WTC11 (cell line): ENCODE results near the gene PGBD1. TPM values are rescaled to one million over a fixed set of nuclear protein-coding genes. Genes with fewer than 3 reads are reported as not detected.
A peak's percentile ranks its signal among the peaks of the same experiment; 100 is the strongest.

ENCODE experiments used
- ATAC-seq: fragments of 200-7000 bp; cut with Tn5 transposase; 2 replicates; pipeline ENCODE4 v1.10.0; 2021; ENCODE audit warnings: mild to moderate bottlenecking, moderate library complexity
- CTCF ChIA-PET: fragments of 300-600 bp; sonication (Branson Sonifier 250); formaldehyde crosslinking; loops from one replicate; lab custom pipeline; 2021; ENCODE audit warnings: antibody characterized with exemption; lab: Charles Lee
- POLR2A ChIA-PET: fragments of 350-600 bp; sonication (Branson Sonifier 250); formaldehyde crosslinking; loops from one replicate; lab custom pipeline; 2021; ENCODE audit warnings: antibody characterized with exemption; lab: Charles Lee
- DNase-seq: peaks from one replicate; pipeline ENCODE4 v3.0.0; 2021; ENCODE audit warnings: low spot score
- H3K27ac Mint-ChIP-seq: 2 replicates; pipeline ENCODE4 v1.8.0; 2021; ENCODE audit warnings: mixed read lengths
- H3K27me3 Mint-ChIP-seq: 2 replicates; pipeline ENCODE4 v1.8.0; 2021; ENCODE audit warnings: low read depth, mild to moderate bottlenecking, moderate library complexity, mixed read lengths
- H3K36me3 Mint-ChIP-seq: 2 replicates; pipeline ENCODE4 v1.8.0; 2021; ENCODE audit warnings: mixed read lengths
- H3K4me1 Mint-ChIP-seq: 2 replicates; pipeline ENCODE4 v1.8.0; 2022; ENCODE audit warnings: mixed read lengths
- H3K4me3 Mint-ChIP-seq: 2 replicates; pipeline ENCODE4 v1.8.0; 2021; ENCODE audit warnings: mild to moderate bottlenecking, moderate library complexity, mixed read lengths
- H3K9me3 Mint-ChIP-seq: 2 replicates; pipeline ENCODE4 v1.8.0; 2021; ENCODE audit warnings: mixed read lengths
- CDX4 ChIP-seq: fragments of 250-450 bp; sonication (Bioruptor Pico); IDR thresholded peaks from 2 replicates; pipeline ENCODE4 v1.9.0; 2021; ENCODE audit warnings: moderate library complexity, mild to moderate bottlenecking, inconsistent platforms, borderline replicate concordance
- CTCF ChIP-seq: fragments of 200-600 bp; IDR thresholded peaks from 2 replicates; pipeline ENCODE4 v1.8.0; 2022; ENCODE audit warnings: antibody characterized with exemption
- FOXP4 ChIP-seq: sonication (generic); formaldehyde crosslinking; IDR thresholded peaks from 2 replicates; pipeline ENCODE4 v1.8.0; 2022; ENCODE audit warnings: mild to moderate bottlenecking, missing genetic modification reagents
- GABPB1 ChIP-seq: sonication (generic); formaldehyde crosslinking; IDR thresholded peaks from 2 replicates; pipeline ENCODE4 v1.8.1; 2023; ENCODE audit warnings: mild to moderate bottlenecking, missing genetic modification reagents
- IRF1 ChIP-seq: sonication (generic); formaldehyde crosslinking; IDR thresholded peaks from 2 replicates; pipeline ENCODE4 v1.8.0; 2023; ENCODE audit warnings: missing genetic modification reagents
- MLX ChIP-seq: sonication (generic); formaldehyde crosslinking; IDR thresholded peaks from 2 replicates; pipeline ENCODE4 v1.8.1; 2023; ENCODE audit warnings: mild to moderate bottlenecking, missing genetic modification reagents, moderate library complexity
- MXD4 ChIP-seq: fragments of 250-450 bp; sonication (Bioruptor Pico); IDR thresholded peaks from 2 replicates; pipeline ENCODE4 v1.8.0; 2021; ENCODE audit warnings: mild to moderate bottlenecking, moderate library complexity, borderline replicate concordance
- NFATC4 ChIP-seq: fragments of 250-450 bp; sonication (Bioruptor Pico); IDR thresholded peaks from 2 replicates; pipeline ENCODE4 v1.9.0; 2021; ENCODE audit warnings: mild to moderate bottlenecking
- NR3C1 ChIP-seq: sonication (generic); formaldehyde crosslinking; conservative IDR thresholded peaks from 2 replicates; pipeline ENCODE4 v1.8.1; 2023; ENCODE audit warnings: low read depth, mild to moderate bottlenecking, missing genetic modification reagents
- RELA ChIP-seq: sonication (generic); formaldehyde crosslinking; IDR thresholded peaks from 2 replicates; pipeline ENCODE4 v1.8.1; 2022; ENCODE audit warnings: missing genetic modification reagents, mild to moderate bottlenecking, borderline replicate concordance
- SMAD3 ChIP-seq: sonication (generic); formaldehyde crosslinking; IDR thresholded peaks from 2 replicates; pipeline ENCODE4 v1.8.0; 2022; ENCODE audit warnings: missing genetic modification reagents, mild to moderate bottlenecking, borderline replicate concordance
- SP1 ChIP-seq: sonication (generic); formaldehyde crosslinking; conservative IDR thresholded peaks from 2 replicates; pipeline ENCODE4 v1.8.1; 2022; ENCODE audit warnings: missing genetic modification reagents
- TCF7 ChIP-seq: sonication (generic); formaldehyde crosslinking; IDR thresholded peaks from 2 replicates; pipeline ENCODE4 v1.8.0; 2022; ENCODE audit warnings: mild to moderate bottlenecking, low read depth, missing genetic modification reagents, moderate library complexity
- TP53 ChIP-seq: sonication (generic); formaldehyde crosslinking; IDR thresholded peaks from 2 replicates; pipeline ENCODE4 v1.8.1; 2023; ENCODE audit warnings: mild to moderate bottlenecking, missing genetic modification reagents
- ZBTB21 ChIP-seq: sonication (generic); formaldehyde crosslinking; IDR thresholded peaks from 2 replicates; pipeline ENCODE4 v1.8.1; 2023; ENCODE audit warnings: mild to moderate bottlenecking, missing genetic modification reagents, borderline replicate concordance
- ZMAT4 ChIP-seq: fragments of 250-450 bp; sonication (Bioruptor Pico); IDR thresholded peaks from 2 replicates; pipeline ENCODE4 v1.9.0; 2021; ENCODE audit warnings: mild to moderate bottlenecking
- ZNF219 ChIP-seq: sonication (generic); formaldehyde crosslinking; IDR thresholded peaks from 2 replicates; pipeline ENCODE4 v1.8.0; 2023; ENCODE audit warnings: missing genetic modification reagents, mild to moderate bottlenecking, borderline replicate concordance
- ZNF232 ChIP-seq: sonication (generic); formaldehyde crosslinking; IDR thresholded peaks from 2 replicates; pipeline ENCODE4 v1.8.0; 2022; ENCODE audit warnings: mild to moderate bottlenecking, missing genetic modification reagents
- ZNF263 ChIP-seq: sonication (generic); formaldehyde crosslinking; IDR thresholded peaks from 2 replicates; pipeline ENCODE4 v1.8.1; 2022; ENCODE audit warnings: low read depth, mild to moderate bottlenecking, moderate library complexity, missing genetic modification reagents
- ZNF671 ChIP-seq: fragments of 250-450 bp; sonication (Bioruptor Pico); IDR thresholded peaks from 2 replicates; pipeline ENCODE4 v1.8.0; 2021; ENCODE audit warnings: mild to moderate bottlenecking
- total RNA-seq: library from RNA; stranded (reverse); gene quantifications from 3 replicates; pipeline ENCODE4 v1.2.3, GENCODE V29; 2021
- TF ChIP-seq, protein P1 (sequence below): fragments of 250-450 bp; sonication (Bioruptor Pico); IDR thresholded peaks from 2 replicates; pipeline ENCODE4 v1.9.0; 2021; ENCODE audit warnings: mild to moderate bottlenecking, borderline replicate concordance
- TF ChIP-seq, protein P2 (sequence below): fragments of 250-450 bp; sonication (Bioruptor Pico); IDR thresholded peaks from 2 replicates; pipeline ENCODE4 v1.8.0; 2021; ENCODE audit warnings: mild to moderate bottlenecking

The PGBD1 gene
- total RNA-seq, 1 experiment from 2014 or later = 6.9 TPM

- no peak for TF ChIP-seq MXD4 (CRISPR knock-in tag)
- TF ChIP-seq, protein P1, sequence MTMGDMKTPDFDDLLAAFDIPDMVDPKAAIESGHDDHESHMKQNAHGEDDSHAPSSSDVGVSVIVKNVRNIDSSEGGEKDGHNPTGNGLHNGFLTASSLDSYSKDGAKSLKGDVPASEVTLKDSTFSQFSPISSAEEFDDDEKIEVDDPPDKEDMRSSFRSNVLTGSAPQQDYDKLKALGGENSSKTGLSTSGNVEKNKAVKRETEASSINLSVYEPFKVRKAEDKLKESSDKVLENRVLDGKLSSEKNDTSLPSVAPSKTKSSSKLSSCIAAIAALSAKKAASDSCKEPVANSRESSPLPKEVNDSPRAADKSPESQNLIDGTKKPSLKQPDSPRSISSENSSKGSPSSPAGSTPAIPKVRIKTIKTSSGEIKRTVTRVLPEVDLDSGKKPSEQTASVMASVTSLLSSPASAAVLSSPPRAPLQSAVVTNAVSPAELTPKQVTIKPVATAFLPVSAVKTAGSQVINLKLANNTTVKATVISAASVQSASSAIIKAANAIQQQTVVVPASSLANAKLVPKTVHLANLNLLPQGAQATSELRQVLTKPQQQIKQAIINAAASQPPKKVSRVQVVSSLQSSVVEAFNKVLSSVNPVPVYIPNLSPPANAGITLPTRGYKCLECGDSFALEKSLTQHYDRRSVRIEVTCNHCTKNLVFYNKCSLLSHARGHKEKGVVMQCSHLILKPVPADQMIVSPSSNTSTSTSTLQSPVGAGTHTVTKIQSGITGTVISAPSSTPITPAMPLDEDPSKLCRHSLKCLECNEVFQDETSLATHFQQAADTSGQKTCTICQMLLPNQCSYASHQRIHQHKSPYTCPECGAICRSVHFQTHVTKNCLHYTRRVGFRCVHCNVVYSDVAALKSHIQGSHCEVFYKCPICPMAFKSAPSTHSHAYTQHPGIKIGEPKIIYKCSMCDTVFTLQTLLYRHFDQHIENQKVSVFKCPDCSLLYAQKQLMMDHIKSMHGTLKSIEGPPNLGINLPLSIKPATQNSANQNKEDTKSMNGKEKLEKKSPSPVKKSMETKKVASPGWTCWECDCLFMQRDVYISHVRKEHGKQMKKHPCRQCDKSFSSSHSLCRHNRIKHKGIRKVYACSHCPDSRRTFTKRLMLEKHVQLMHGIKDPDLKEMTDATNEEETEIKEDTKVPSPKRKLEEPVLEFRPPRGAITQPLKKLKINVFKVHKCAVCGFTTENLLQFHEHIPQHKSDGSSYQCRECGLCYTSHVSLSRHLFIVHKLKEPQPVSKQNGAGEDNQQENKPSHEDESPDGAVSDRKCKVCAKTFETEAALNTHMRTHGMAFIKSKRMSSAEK (CRISPR knock-in tag) = 0 out of 2 replicates have a peak, but pooled peaks have one; percentile 27
- no peak for TF ChIP-seq ZBTB21 (CRISPR knock-in tag)
- TF ChIP-seq RELA = no peak
- TF ChIP-seq TP53 (CRISPR knock-in tag) = no peak
- no peak for TF ChIP-seq CTCF
- TF ChIP-seq NFATC4 (CRISPR knock-in tag) = 0 out of 2 replicates have a peak, but pooled peaks have one; percentile 71
- TF ChIP-seq NR3C1 (CRISPR knock-in tag) = no peak
- TF ChIP-seq CDX4 (CRISPR knock-in tag) = no peak
- TF ChIP-seq ZNF263 (CRISPR knock-in tag) = no peak
Observed at GRCh38 chr6:28336284-28337120, 55.1 kb downstream of the PGBD1 start (continued).

DNA sequence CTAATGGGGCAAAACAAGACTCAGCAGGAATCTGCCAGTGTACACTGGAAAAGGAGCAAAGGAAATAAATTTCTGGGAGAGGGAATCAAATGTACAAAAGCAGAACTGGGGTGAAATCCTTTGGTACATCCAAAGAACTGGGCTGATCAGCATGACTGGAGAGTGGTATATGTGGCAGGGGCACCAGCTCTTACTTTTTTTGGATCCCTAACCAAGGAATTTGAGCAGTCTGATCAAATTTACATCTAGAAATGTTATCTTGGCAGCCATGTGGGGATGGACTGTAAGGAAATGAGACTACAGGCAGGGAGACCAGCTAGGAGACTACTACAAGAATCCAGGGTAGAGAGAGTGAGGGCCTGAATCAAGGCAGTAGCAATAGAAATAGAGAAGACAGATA is 55.7 kb downstream of the PGBD1 start:
- ATAC-seq (no peak), DNase-seq (no peak)
- no peak overlapping the region for H3K27ac Mint-ChIP-seq
- H3K9me3 Mint-ChIP-seq = peaks cover 10% of the 10 kb centered on the region
- no peaks in the 10 kb centered on the region for H3K36me3 Mint-ChIP-seq
- POLR2A ChIA-PET = interaction anchor here (2.0 to 2.9 kb wide), 4 partner anchors 9 to 195 kb away, joined by 8 to 35 read pairs (median 12); partner anchors contain the start of genes ZKSCAN3 and ZKSCAN8
- H3K27me3 Mint-ChIP-seq = peaks cover 25% of the 10 kb centered on the region
- H3K4me1 Mint-ChIP-seq = peaks cover 9% of the 10 kb centered on the region
- CTCF ChIA-PET = interaction anchor here (1.5 to 3.4 kb wide), 3 partner anchors 18 to 46 kb away, joined by 7 to 35 read pairs (median 11); no protein-coding TSS in a partner anchor
- no peak overlapping the region for H3K4me3 Mint-ChIP-seq
- TF ChIP-seq, protein P2, sequence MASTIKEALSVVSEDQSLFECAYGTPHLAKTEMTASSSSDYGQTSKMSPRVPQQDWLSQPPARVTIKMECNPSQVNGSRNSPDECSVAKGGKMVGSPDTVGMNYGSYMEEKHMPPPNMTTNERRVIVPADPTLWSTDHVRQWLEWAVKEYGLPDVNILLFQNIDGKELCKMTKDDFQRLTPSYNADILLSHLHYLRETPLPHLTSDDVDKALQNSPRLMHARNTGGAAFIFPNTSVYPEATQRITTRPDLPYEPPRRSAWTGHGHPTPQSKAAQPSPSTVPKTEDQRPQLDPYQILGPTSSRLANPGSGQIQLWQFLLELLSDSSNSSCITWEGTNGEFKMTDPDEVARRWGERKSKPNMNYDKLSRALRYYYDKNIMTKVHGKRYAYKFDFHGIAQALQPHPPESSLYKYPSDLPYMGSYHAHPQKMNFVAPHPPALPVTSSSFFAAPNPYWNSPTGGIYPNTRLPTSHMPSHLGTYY (CRISPR knock-in tag) = no peak
- TF ChIP-seq ZBTB21 (CRISPR knock-in tag) (no peak), SP1 (CRISPR knock-in tag) (no peak), IRF1 (CRISPR knock-in tag) (no peak), TCF7 (CRISPR knock-in tag) (no peak), MLX (no peak), GABPB1 (CRISPR knock-in tag) (no peak), ZNF671 (CRISPR knock-in tag) (no peak), ZNF219 (CRISPR knock-in tag) (no peak), ZMAT4 (no peak), SMAD3 (CRISPR knock-in tag) (no peak), FOXP4 (CRISPR knock-in tag) (no peak), ZNF232 (CRISPR knock-in tag) (no peak)
